HepG2 (cell line): Measurements from ENCODE around the gene BASP1. TPM values are rescaled to one million over a fixed set of nuclear protein-coding genes. Genes with fewer than 3 reads are reported as not detected.

Source experiments
- ATAC-seq: fragments of 200-7000 bp; cut with Tn5 transposase; 3 replicates; pipeline ENCODE4 v1.9.1; 2020; ENCODE audit warnings: mild to moderate bottlenecking, moderate library complexity
- BruUV-seq: library from RNA; stranded (reverse); fragments of 400-500 nt; replicated peaks from 2 replicates; lab custom pipeline; 2021; lab: Mats Ljungman, UMichigan
- CTCF ChIA-PET: fragments of 300-600 bp; formaldehyde crosslinking; extraction: SDS; loops from one replicate; lab custom pipeline; 2021; ENCODE audit warnings: low total read pairs, inconsistent platforms, low intra/inter-chr PET ratio; lab: Yijun Ruan, JAX
- POLR2A ChIA-PET: fragments of 350-600 bp; sonication (Branson Sonifier 250); formaldehyde crosslinking; loops from one replicate; lab custom pipeline; 2020; ENCODE audit warnings: antibody characterized with exemption, inconsistent platforms; lab: Yijun Ruan, JAX
- DNase-seq: peaks from one replicate; pipeline ENCODE4 v3.0.0-alpha.2; 2015; ENCODE audit warnings: low spot score
- FAIRE-seq: peaks from 3 replicates; lab custom pipeline; 2011; peaks lifted over from hg19 to GRCh38; lab: Jason Lieb, UNC
- H2AFZ ChIP-seq: one replicate; pipeline ENCODE4 v1.6.1; 2011; ENCODE audit warnings: low read length, inconsistent platforms
- H3K27ac ChIP-seq: fragments of 300-600 bp; 3 replicates; pipeline ENCODE4 v1.8.0; 2011; ENCODE audit warnings: mixed run types, mild to moderate bottlenecking, mixed read lengths, low read length, inconsistent platforms; ENCODE audit not compliant: insufficient read depth; ENCODE audit errors: extremely low read length
- H3K27me3 ChIP-seq, 2 experiments: fragments of 200-600 bp in 1 of 2; 2 replicates in 1 of 2; 3 replicates in 1 of 2; pipeline versions ENCODE4 v1.6.0 to v1.8.0; 2011; ENCODE audit warnings: low read length in 2 of 2, mild to moderate bottlenecking in 2 of 2, moderate library complexity in 2 of 2, inconsistent platforms in 1 of 2; ENCODE audit not compliant: insufficient read depth in 2 of 2, control insufficient read depth in 1 of 2
- H3K36me3 ChIP-seq, 2 experiments: fragments of 200-600 bp in 1 of 2; replicated peaks in 1 of 2; 2 replicates in 1 of 2; 3 replicates in 1 of 2; pipeline versions ENCODE4 v1.5.1 to v1.8.0; 2011; ENCODE audit warnings: low read length in 2 of 2, inconsistent platforms in 1 of 2; ENCODE audit not compliant: insufficient read depth in 2 of 2, control insufficient read depth in 1 of 2
- H3K4me1 ChIP-seq: 2 replicates; pipeline ENCODE4 v1.5.1; 2012; ENCODE audit warnings: low read length, inconsistent platforms; ENCODE audit not compliant: insufficient read depth
- H3K4me2 ChIP-seq: 2 replicates; pipeline ENCODE4 v1.6.0; 2011; ENCODE audit warnings: low read depth, low read length, inconsistent platforms
- H3K4me3 ChIP-seq, 3 experiments: fragments of 200-600 bp in 1 of 3; sonication (generic), shearing (Covaris generic) in 1 of 3; replicated peaks in 1 of 3; 2 replicates each; pipeline ENCODE4 v1.5.1; 2011 to 2016; ENCODE audit warnings: low read length in 3 of 3, inconsistent platforms in 2 of 3, low read depth in 2 of 3, mild to moderate bottlenecking in 2 of 3, control low read depth in 1 of 3, mixed read lengths in 1 of 3; ENCODE audit not compliant: insufficient read depth in 1 of 3
- H3K79me2 ChIP-seq: one replicate; pipeline ENCODE4 v1.6.1; 2011; ENCODE audit warnings: low read length, inconsistent platforms; ENCODE audit not compliant: insufficient read depth
- H3K9ac ChIP-seq: 2 replicates; pipeline ENCODE4 v1.6.0; 2011; ENCODE audit warnings: mild to moderate bottlenecking, low read depth, low read length, inconsistent platforms; ENCODE audit not compliant: insufficient read depth
- H3K9me3 ChIP-seq: 2 replicates; pipeline ENCODE4 v1.5.1; 2012; ENCODE audit warnings: mild to moderate bottlenecking, low read length
- H4K20me1 ChIP-seq: 2 replicates; pipeline ENCODE4 v1.6.0; 2011; ENCODE audit warnings: inconsistent platforms, mild to moderate bottlenecking, low read length, moderate library complexity; ENCODE audit not compliant: insufficient read depth
- CREM ChIP-seq, 2 experiments: sonication (generic) in 1 of 2; formaldehyde crosslinking in 1 of 2; IDR thresholded peaks; 2 replicates each; pipeline versions ENCODE4 v1.4.0 to v1.6.1; 2016 to 2020; ENCODE audit warnings: antibody characterized with exemption in 1 of 2, mild to moderate bottlenecking in 1 of 2, missing genetic modification reagents in 1 of 2
- ELF3 ChIP-seq: IDR thresholded peaks from 2 replicates; pipeline ENCODE4 v1.6.1; 2016; ENCODE audit warnings: missing genetic modification reagents, missing compliant biosample characterization
- FOXA3 ChIP-seq: IDR thresholded peaks from 2 replicates; pipeline ENCODE4 v1.6.1; 2016; ENCODE audit warnings: missing genetic modification reagents, missing compliant biosample characterization
- FOXP4 ChIP-seq: sonication (generic); formaldehyde crosslinking; IDR thresholded peaks from 2 replicates; pipeline ENCODE4 v1.4.0; 2020; ENCODE audit warnings: missing genetic modification reagents
- KDM6A ChIP-seq: IDR thresholded peaks from 2 replicates; pipeline ENCODE4 v1.6.1; 2016; ENCODE audit warnings: low read depth
- MED1 ChIP-seq: sonication (generic); formaldehyde crosslinking; IDR thresholded peaks from 2 replicates; pipeline ENCODE4 v1.4.0; 2020; ENCODE audit warnings: missing genetic modification reagents
- NCOA2 ChIP-seq: sonication (generic); formaldehyde crosslinking; IDR thresholded peaks from 2 replicates; pipeline ENCODE4 v1.8.0; 2022; ENCODE audit warnings: inconsistent platforms
- NFIC ChIP-seq: IDR thresholded peaks from 2 replicates; pipeline ENCODE4 v1.6.1; 2012; ENCODE audit warnings: mild to moderate bottlenecking, low read length, inconsistent platforms
- PCBP2 ChIP-seq: fragments of 200-400 bp; formaldehyde crosslinking; optimal IDR thresholded peaks from 2 replicates; pipeline ENCODE3; 2018; ENCODE audit warnings: low read length, low read depth; ENCODE audit not compliant: poor library complexity, severe bottlenecking
- POGK ChIP-seq: sonication (generic); formaldehyde crosslinking; conservative IDR thresholded peaks from 2 replicates; pipeline ENCODE4 v1.8.0; 2022; ENCODE audit warnings: mild to moderate bottlenecking, moderate library complexity, missing genetic modification reagents
- SMARCE1 ChIP-seq: fragments of 450-650 bp; IDR thresholded peaks from 2 replicates; pipeline ENCODE4 v1.6.1; 2017; ENCODE audit warnings: borderline replicate concordance
- SOX5 ChIP-seq: IDR thresholded peaks from 2 replicates; pipeline ENCODE4 v1.6.1; 2016; ENCODE audit warnings: borderline replicate concordance
- SRF ChIP-seq: IDR thresholded peaks from 2 replicates; pipeline ENCODE4 v1.6.1; 2011; ENCODE audit warnings: mild to moderate bottlenecking, low read depth, low read length, moderate library complexity
- TBL1XR1 ChIP-seq: fragments of 150-350 bp; IDR thresholded peaks from 2 replicates; pipeline ENCODE4 v1.6.1; 2014; ENCODE audit warnings: borderline replicate concordance, low read length; ENCODE audit not compliant: partially characterized antibody
- TCF7 ChIP-seq: sonication (generic); IDR thresholded peaks from 2 replicates; pipeline ENCODE4 v1.6.1; 2016; ENCODE audit warnings: antibody characterized with exemption, low read depth
- TEAD3 ChIP-seq: optimal IDR thresholded peaks from 2 replicates; pipeline ENCODE3; 2016; ENCODE audit warnings: borderline replicate concordance
- ZFP82 ChIP-seq: sonication (generic); formaldehyde crosslinking; IDR thresholded peaks from 2 replicates; pipeline ENCODE4 v1.5.1; 2020; ENCODE audit warnings: mild to moderate bottlenecking, missing genetic modification reagents, borderline replicate concordance
- ZNF510 ChIP-seq: sonication (generic); formaldehyde crosslinking; IDR thresholded peaks from 2 replicates; pipeline ENCODE4 v1.4.0; 2020; ENCODE audit warnings: low read depth, mild to moderate bottlenecking, missing genetic modification reagents
- ZNF563 ChIP-seq: sonication (generic); formaldehyde crosslinking; IDR thresholded peaks from 2 replicates; pipeline ENCODE4 v1.8.0; 2022; ENCODE audit warnings: mild to moderate bottlenecking, moderate library complexity, missing genetic modification reagents
- ZNF614 ChIP-seq: IDR thresholded peaks from 2 replicates; pipeline ENCODE4 v1.6.1; 2018; ENCODE audit warnings: missing biosample characterization, missing genetic modification reagents, inconsistent platforms, borderline replicate concordance
- ZNF747 ChIP-seq: sonication (generic); formaldehyde crosslinking; IDR thresholded peaks from 2 replicates; pipeline ENCODE4 v1.8.1; 2023; ENCODE audit warnings: missing genetic modification reagents, mild to moderate bottlenecking, borderline replicate concordance
- WGBS: methylation state at CpG from one replicate; pipeline ENCODE4 v1.1.6; 2017; ENCODE audit warnings: low lambda C conversion rate; 5-methylcytosine and 5-hydroxymethylcytosine counted together
- in situ Hi-C: cut with HindIII; loops from 2 replicates; pipeline ENCODE4 v1.10.0; 2017; ENCODE audit warnings: low pct_unique_long_range_greater_than_20kb; ENCODE audit not compliant: extremely low pct_ligation_motif_present
- intact Hi-C: fragments of 100-400 bp; cut with micrococcal nuclease; formaldehyde crosslinking; loops from one replicate; pipeline ENCODE4 v1.10.0; 2022; ENCODE audit not compliant: unreplicated experiment
- polyA plus RNA-seq, 8 experiments: library from polyadenylated mRNA; depleted of rRNA in 3 of 8; stranded (reverse) in 7 of 8; unstranded in 1 of 8; fragments of >200 nt; fragmentation: Illumina TruSeq in 4 of 8; extraction: Trizol in 4 of 8; gene quantifications; 2 replicates each; pipeline versions ENCODE4 v1.2.1 to v1.2.3, GENCODE V29; 2011 to 2016; ENCODE audit warnings: low read depth in 4 of 8, missing spikeins in 1 of 8, mixed read lengths in 1 of 8; ENCODE audit not compliant: insufficient read depth in 1 of 8
- total RNA-seq, 5 experiments: library from RNA; depleted of rRNA; stranded (reverse); fragments of >200 nt; fragmentation: Illumina TruSeq; extraction: Trizol; gene quantifications; 2 replicates each; pipeline ENCODE4 v1.2.3, GENCODE V29; 2016; ENCODE audit warnings: low read depth in 1 of 5

The BASP1 gene
- total and polyA plus RNA-seq, 2 of the 13 experiments (the other 11 are each of a cell fraction or from before 2014, with no cell fraction given): 0.04 TPM; not detected in 1

GRCh38 chr5:17169507-17169906 lies 47.9 kb upstream of the BASP1 start:
- Histone ChIP-seq H3K9ac (no peak overlapping the region), H2AFZ (no peak overlapping the region), H3K4me2 (no peak overlapping the region), H3K36me3 (no peaks in the 10 kb centered on the region), H4K20me1 (no peaks in the 10 kb centered on the region), H3K79me2 (no peaks in the 10 kb centered on the region), H3K27ac (peak overlapping the region; percentile 8), H3K27me3 (no peaks in the 10 kb centered on the region), H3K4me1 (peaks cover 22% of the 10 kb centered on the region), H3K4me3 (no peak overlapping the region), H3K9me3 (no peaks in the 10 kb centered on the region)
- POLR2A ChIA-PET: no interaction called here
- in situ Hi-C loops (no loop called here), intact Hi-C loops (no loop called here)
- CTCF ChIA-PET: no interaction called here
- peak; percentile 49; the same call in 2 of the 3 replicates for ATAC-seq
- DNase-seq: peak; percentile 50
- FAIRE-seq: peak; percentile 51
- WGBS: 0% methylated on average over 2 of the region's 2 CpGs
- BruUV-seq: no TSS peak
- TF ChIP-seq KDM6A (CRISPR knock-in tag): no peak
- TF ChIP-seq TEAD3: peak; percentile 12
- no peak for TF ChIP-seq ZNF510 (CRISPR knock-in tag)
- no peak for TF ChIP-seq ZNF563 (CRISPR knock-in tag)
- no peak for TF ChIP-seq TBL1XR1
- TF ChIP-seq PCBP2: no peak
- no peak for TF ChIP-seq ZFP82 (CRISPR knock-in tag)
- peak; percentile 84 for TF ChIP-seq TCF7
- TF ChIP-seq POGK (CRISPR knock-in tag): no peak
- TF ChIP-seq ZNF614: no peak
- no peak for TF ChIP-seq SMARCE1
- no peak for TF ChIP-seq ZNF747
- peak; percentile 73 for TF ChIP-seq FOXP4 (CRISPR knock-in tag)
- TF ChIP-seq CREM (IDR thresholded peaks at IDR 0.05): peak; percentile 78
- TF ChIP-seq CREM (CRISPR knock-in tag; IDR thresholded peaks at IDR 0.05): no peak
- TF ChIP-seq SRF: no peak
- TF ChIP-seq NCOA2 (CRISPR knock-in tag): peak; percentile 65
- TF ChIP-seq NFIC: peak; percentile 60; the same call in 1 of the 2 replicates
- peak; percentile 48; the same call in 1 of the 2 replicates for TF ChIP-seq FOXA3 (CRISPR knock-in tag)
- TF ChIP-seq SOX5 (CRISPR knock-in tag): peak; percentile 66; the same call in 1 of the 2 replicates
- peak; percentile 76 for TF ChIP-seq MED1
- TF ChIP-seq ELF3 (CRISPR knock-in tag): 0 out of 2 replicates have a peak, but pooled peaks have one; percentile 29
